Measurements from ENCODE around the gene JAZF1.

Gene JAZF1

GRCh38 chr7:28096713-28097112 lies 83.9 kb downstream of the JAZF1 start:
- DNase-seq = peak; percentile 47

- no peak for DNase-seq
These were observed 85.4 kb downstream of the JAZF1 start for GRCh38 chr7:28095231-28095630.

GRCh38 chr7:28093623-28094232 lies 86.9 kb downstream of the JAZF1 start:
- peak; percentile 85 for DNase-seq

- DNase-seq = no peak
These were observed 89.4 kb downstream of the JAZF1 start for GRCh38 chr7:28091190-28091589.

- no peak for DNase-seq
These were observed 91.5 kb downstream of the JAZF1 start for GRCh38 chr7:28088901-28089714.

- DNase-seq = no peak
These were observed 92.6 kb downstream of the JAZF1 start for GRCh38 chr7:28088032-28088431.

- DNase-seq = no peak
These were observed 94.4 kb downstream of the JAZF1 start for GRCh38 chr7:28086198-28086597.

- DNase-seq = no peak
These were observed 96.3 kb downstream of the JAZF1 start for GRCh38 chr7:28083998-28084985.

GRCh38 chr7:28083164-28083997 lies 97.2 kb downstream of the JAZF1 start:
- DNase-seq = no peak

- no peak for DNase-seq
These were observed 98.5 kb downstream of the JAZF1 start for GRCh38 chr7:28082071-28082470.

- no peak for DNase-seq
These were observed 99.6 kb downstream of the JAZF1 start for GRCh38 chr7:28081016-28081415.

- DNase-seq = peak; percentile 58
These were observed 102.3 kb downstream of the JAZF1 start for GRCh38 chr7:28078036-28078901.

GRCh38 chr7:28077616-28078015 lies 103.0 kb downstream of the JAZF1 start:
- DNase-seq = no peak

GRCh38 chr7:28076423-28077200 lies 104.0 kb downstream of the JAZF1 start:
- no peak for DNase-seq

- DNase-seq = no peak
These were observed 104.8 kb downstream of the JAZF1 start for GRCh38 chr7:28075674-28076358.

GRCh38 chr7:28072876-28073514 lies 107.6 kb downstream of the JAZF1 start:
- no peak for DNase-seq

GRCh38 chr7:28071570-28071969 lies 109.0 kb downstream of the JAZF1 start:
- DNase-seq = no peak

GRCh38 chr7:28070297-28071055 lies 110.1 kb downstream of the JAZF1 start:
- no peak for DNase-seq

GRCh38 chr7:28069807-28070206 lies 110.8 kb downstream of the JAZF1 start:
- DNase-seq = no peak

All from activated CD4-positive, alpha-beta T cell treated with anti-CD3 and anti-CD28 coated beads for 48 hours (primary cell).